Activated CD8-positive, alpha-beta T cell treated with anti-CD3 and anti-CD28 coated beads for 36 hours (primary cell): ENCODE results near the gene KCNJ12. TPM values are rescaled to one million over a fixed set of nuclear protein-coding genes. Genes with fewer than 3 reads are reported as not detected.
A peak's percentile ranks its signal among the peaks of the same experiment; 100 is the strongest.

ENCODE experiments used
- ATAC-seq: fragments of 200-7000 bp; cut with Tn5 transposase; one replicate; pipeline ENCODE4 v1.10.0; 2021; ENCODE audit warnings: mild to moderate bottlenecking, moderate library complexity
- CTCF ChIA-PET: fragments of 350-600 bp; sonication (Branson Sonifier 250); formaldehyde crosslinking; loops from one replicate; lab custom pipeline; 2021; ENCODE audit warnings: antibody characterized with exemption; lab: Charles Lee
- POLR2A ChIA-PET: fragments of 350-600 bp; sonication (Branson Sonifier 250); formaldehyde crosslinking; loops from one replicate; lab custom pipeline; 2021; ENCODE audit warnings: antibody characterized with exemption; lab: Charles Lee
- DNase-seq: peaks from one replicate; pipeline ENCODE4 v3.0.0-alpha.2; 2020
- H3K27ac Mint-ChIP-seq: one replicate; pipeline ENCODE4 v1.8.0; 2021; ENCODE audit warnings: mild to moderate bottlenecking, mixed read lengths
- H3K27me3 Mint-ChIP-seq: one replicate; pipeline ENCODE4 v1.8.0; 2021; ENCODE audit warnings: mixed read lengths
- H3K36me3 Mint-ChIP-seq: one replicate; pipeline ENCODE4 v1.8.0; 2021; ENCODE audit warnings: low read depth, mixed read lengths
- H3K4me1 Mint-ChIP-seq: one replicate; pipeline ENCODE4 v1.8.0; 2021; ENCODE audit warnings: low read depth, mixed read lengths
- H3K4me3 Mint-ChIP-seq: one replicate; pipeline ENCODE4 v1.8.0; 2021; ENCODE audit warnings: mild to moderate bottlenecking, moderate library complexity, mixed read lengths
- H3K9me3 Mint-ChIP-seq: one replicate; pipeline ENCODE4 v1.8.0; 2021; ENCODE audit warnings: mixed read lengths
- intact Hi-C: fragments of 100-400 bp; cut with micrococcal nuclease; formaldehyde crosslinking; loops from one replicate; pipeline ENCODE4 v1.10.0; 2022
- total RNA-seq, 2 experiments: library from RNA; stranded (reverse); gene quantifications; one replicate each; pipeline ENCODE4 v1.2.3, GENCODE V29; 2021
- TF ChIP-seq, protein P1 (sequence below): fragments of 200-600 bp; IDR thresholded peaks from one replicate; pipeline ENCODE4 v1.8.0; 2022; ENCODE audit warnings: antibody characterized with exemption, mild to moderate bottlenecking

The KCNJ12 gene
- total RNA-seq, 2 experiments from 2014 or later: not detected

DNA sequence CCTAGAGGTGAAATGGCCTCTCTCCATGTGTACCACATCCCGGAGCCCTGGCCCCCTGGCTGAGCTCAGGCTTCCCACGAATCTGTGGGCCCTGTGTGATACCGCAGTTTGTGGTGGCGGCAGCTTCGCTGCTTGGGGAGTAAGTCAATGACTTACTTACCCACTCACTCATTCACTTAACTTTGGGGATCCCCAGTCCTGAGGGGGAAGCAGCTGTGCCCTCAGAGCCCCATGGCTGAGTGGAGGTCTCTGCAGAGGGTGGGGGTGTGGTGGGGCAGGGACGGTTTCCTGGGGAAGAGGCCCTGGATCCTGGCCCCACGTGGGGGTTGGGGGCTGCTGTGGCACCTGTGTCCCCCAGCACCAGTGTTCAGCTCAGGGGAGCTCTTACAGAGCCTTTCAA is 13.2 kb downstream of the KCNJ12 start:
- DNase-seq (peak; percentile 17), ATAC-seq (peak; percentile 30)
- Mint-ChIP-seq H3K4me3 (no peak overlapping the region), H3K27ac (no peak overlapping the region), H3K9me3 (no peaks in the 10 kb centered on the region), H3K4me1 (peaks cover 2% of the 10 kb centered on the region), H3K27me3 (no peaks in the 10 kb centered on the region), H3K36me3 (no peaks in the 10 kb centered on the region)
- POLR2A ChIA-PET: no interaction called here
- intact Hi-C loops: no loop called here
- CTCF ChIA-PET: interaction anchor here (0.9 to 1.1 kb wide), 2 partner anchors 9 to 113 kb away, joined by 3 to 4 read pairs; no protein-coding TSS in a partner anchor
- TF ChIP-seq, protein P1, sequence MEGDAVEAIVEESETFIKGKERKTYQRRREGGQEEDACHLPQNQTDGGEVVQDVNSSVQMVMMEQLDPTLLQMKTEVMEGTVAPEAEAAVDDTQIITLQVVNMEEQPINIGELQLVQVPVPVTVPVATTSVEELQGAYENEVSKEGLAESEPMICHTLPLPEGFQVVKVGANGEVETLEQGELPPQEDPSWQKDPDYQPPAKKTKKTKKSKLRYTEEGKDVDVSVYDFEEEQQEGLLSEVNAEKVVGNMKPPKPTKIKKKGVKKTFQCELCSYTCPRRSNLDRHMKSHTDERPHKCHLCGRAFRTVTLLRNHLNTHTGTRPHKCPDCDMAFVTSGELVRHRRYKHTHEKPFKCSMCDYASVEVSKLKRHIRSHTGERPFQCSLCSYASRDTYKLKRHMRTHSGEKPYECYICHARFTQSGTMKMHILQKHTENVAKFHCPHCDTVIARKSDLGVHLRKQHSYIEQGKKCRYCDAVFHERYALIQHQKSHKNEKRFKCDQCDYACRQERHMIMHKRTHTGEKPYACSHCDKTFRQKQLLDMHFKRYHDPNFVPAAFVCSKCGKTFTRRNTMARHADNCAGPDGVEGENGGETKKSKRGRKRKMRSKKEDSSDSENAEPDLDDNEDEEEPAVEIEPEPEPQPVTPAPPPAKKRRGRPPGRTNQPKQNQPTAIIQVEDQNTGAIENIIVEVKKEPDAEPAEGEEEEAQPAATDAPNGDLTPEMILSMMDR: no peak

DNA sequence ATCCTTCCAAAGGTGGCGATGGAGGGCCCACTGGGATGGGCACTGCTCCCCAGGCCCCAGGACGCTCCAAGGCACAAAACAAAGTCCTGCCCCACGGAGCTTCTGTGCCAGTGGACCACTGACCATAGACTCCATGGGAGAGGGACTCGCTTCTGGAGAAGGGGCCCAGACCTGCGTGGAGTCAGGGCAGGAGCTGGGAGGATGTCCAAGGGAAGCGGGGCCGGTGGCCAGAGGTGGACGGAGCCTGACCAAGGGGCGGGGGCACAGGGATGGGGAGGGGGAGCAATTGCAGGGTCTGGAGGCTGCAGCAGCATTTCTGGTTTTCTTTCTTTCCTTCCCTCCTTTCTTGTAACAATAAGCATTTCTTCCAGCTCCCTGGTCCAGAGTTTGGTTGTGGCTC is 14.1 kb downstream of the KCNJ12 start:
- no peaks in the 10 kb centered on the region for H3K27me3 Mint-ChIP-seq
- no peak for ATAC-seq
- no peaks in the 10 kb centered on the region for H3K36me3 Mint-ChIP-seq
- H3K4me1 Mint-ChIP-seq: peaks cover 2% of the 10 kb centered on the region
- intact Hi-C loops: no loop called here
- POLR2A ChIA-PET: no interaction called here
- CTCF ChIA-PET: interaction anchor here (1.1 kb wide), 1 partner anchor 114 kb away, joined by 4 read pairs; no protein-coding TSS in a partner anchor
- DNase-seq: no peak
- H3K27ac Mint-ChIP-seq: no peak overlapping the region
- TF ChIP-seq, protein P1: no peak
- no peak overlapping the region for H3K4me3 Mint-ChIP-seq
- no peaks in the 10 kb centered on the region for H3K9me3 Mint-ChIP-seq

DNA sequence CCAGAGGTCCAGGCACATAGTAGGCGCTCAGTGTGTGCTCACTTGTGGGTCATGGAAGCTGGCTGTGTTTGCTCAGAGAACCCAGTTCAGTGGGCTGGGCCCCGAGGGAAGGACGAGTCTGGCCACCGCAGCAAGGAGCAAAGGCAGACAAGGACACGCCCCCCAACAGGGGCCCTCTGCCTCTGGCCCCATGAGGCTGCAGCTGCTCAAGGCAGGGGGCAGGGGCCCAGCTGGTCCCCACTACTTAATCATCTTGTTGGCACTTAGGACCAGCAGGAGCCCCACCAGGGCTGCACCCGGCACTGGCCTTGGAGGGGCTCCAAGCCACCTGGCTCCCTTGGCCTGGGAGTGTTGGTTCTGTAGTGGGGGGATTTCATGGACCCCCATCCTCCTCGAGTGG is 16.1 kb downstream of the KCNJ12 start:
- no peak overlapping the region for H3K4me3 Mint-ChIP-seq
- TF ChIP-seq, protein P1: no peak
- ChIA-PET POLR2A (no interaction called here), CTCF (no interaction called here)
- no peaks in the 10 kb centered on the region for H3K36me3 Mint-ChIP-seq
- no peaks in the 10 kb centered on the region for H3K27me3 Mint-ChIP-seq
- H3K9me3 Mint-ChIP-seq: no peaks in the 10 kb centered on the region
- DNase-seq (no peak), ATAC-seq (no peak)
- no peak overlapping the region for H3K27ac Mint-ChIP-seq
- peaks cover 2% of the 10 kb centered on the region for H3K4me1 Mint-ChIP-seq
- intact Hi-C loops: no loop called here

DNA sequence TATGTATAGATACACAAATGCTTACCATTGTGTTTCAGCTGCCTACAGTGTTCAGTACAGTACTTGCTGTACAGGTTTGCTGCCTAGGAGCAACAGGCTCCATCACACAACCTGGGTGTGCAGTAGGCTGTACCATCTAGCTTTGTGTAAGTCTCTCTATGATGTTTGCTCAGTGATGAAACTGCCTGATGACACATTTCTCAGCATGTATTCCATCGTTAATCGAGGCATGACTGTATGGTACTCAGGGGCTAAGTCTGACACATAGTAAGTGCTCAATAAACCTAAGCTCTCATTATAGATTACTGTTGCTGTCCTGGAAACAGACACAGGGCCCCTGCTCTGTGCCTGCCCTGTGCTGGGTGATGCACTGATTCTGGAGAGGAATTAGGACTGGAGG is 18.1 kb downstream of the KCNJ12 start:
- Mint-ChIP-seq H3K9me3 (no peaks in the 10 kb centered on the region), H3K4me1 (peaks cover 2% of the 10 kb centered on the region), H3K27me3 (no peaks in the 10 kb centered on the region), H3K36me3 (no peaks in the 10 kb centered on the region), H3K27ac (no peak overlapping the region), H3K4me3 (no peak overlapping the region)
- CTCF ChIA-PET: no interaction called here
- no peak for ATAC-seq
- TF ChIP-seq, protein P1: no peak
- DNase-seq: no peak
- POLR2A ChIA-PET: no interaction called here
- intact Hi-C loops: no loop called here

DNA sequence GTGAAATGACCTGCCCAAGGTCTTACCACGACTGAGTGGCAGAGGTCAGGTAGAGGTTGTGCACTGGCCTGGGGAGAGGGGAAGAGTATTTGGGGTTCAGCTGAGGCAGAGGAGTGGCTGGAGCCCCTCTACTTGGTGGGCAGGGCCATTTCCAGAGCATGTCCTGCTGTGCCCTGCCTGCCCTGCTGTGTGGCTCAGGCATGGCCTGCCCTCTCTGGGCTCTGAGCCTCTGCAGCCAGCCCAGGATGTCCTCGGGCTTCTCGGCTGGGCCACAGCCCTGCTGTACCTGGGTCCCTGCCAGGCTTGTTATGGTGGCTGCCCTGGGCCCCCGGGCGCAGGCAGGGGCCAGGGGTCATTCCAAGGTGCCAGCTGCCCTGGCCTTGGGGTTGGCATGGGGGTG is 19.6 kb downstream of the KCNJ12 start:
- no peak overlapping the region for H3K27ac Mint-ChIP-seq
- POLR2A ChIA-PET: no interaction called here
- CTCF ChIA-PET: interaction anchor here (0.9 kb wide), 1 partner anchor 117 kb away, joined by 3 read pairs; no protein-coding TSS in a partner anchor

More for the DNA sequence above, 19.6 kb downstream of the KCNJ12 start:
- DNase-seq (no peak), ATAC-seq (no peak)
- intact Hi-C loops: no loop called here
- no peaks in the 10 kb centered on the region for H3K27me3 Mint-ChIP-seq
- H3K9me3 Mint-ChIP-seq: no peaks in the 10 kb centered on the region
- no peaks in the 10 kb centered on the region for H3K4me1 Mint-ChIP-seq
- no peaks in the 10 kb centered on the region for H3K36me3 Mint-ChIP-seq
- TF ChIP-seq, protein P1: no peak
- H3K4me3 Mint-ChIP-seq: no peak overlapping the region
